Measurements from ENCODE around the gene SLC25A43. TPM values are rescaled to one million over a fixed set of nuclear protein-coding genes. Genes with fewer than 3 reads are reported as not detected.

The SLC25A43 gene
- total and polyA plus RNA-seq, 3 donors from 2014 or later = 3.9 to 6.9 (median 5.8) TPM

GRCh38 chrX:119399772-119400101 is 601 bp downstream of the SLC25A43 start:
- no peaks in the 10 kb centered on the region for H3K27me3 ChIP-seq
- TF ChIP-seq POLR2A (IDR thresholded peaks at IDR 0.05) = no peak
- TF ChIP-seq CTCF (IDR thresholded peaks at IDR 0.05) = no peak
- intact Hi-C loops (cut with DNase I; ENCODE audit: low total_unique reads) = no loop called here
- no peaks in the 10 kb centered on the region for H3K4me1 ChIP-seq
- DNase-seq = no peak
- 19 to 20% methylated on average over 1 to 9 of the region's 12 CpGs for WGBS, 2 donors
- H3K4me3 ChIP-seq = peak overlapping the region; percentile 60 to 65
- H3K27ac ChIP-seq = peak overlapping the region; percentile 39 to 61
- H3K9me3 ChIP-seq = no peaks in the 10 kb centered on the region
- H3K36me3 ChIP-seq (ENCODE audit: low read depth, missing control alignments) = no peaks in the 10 kb centered on the region

- Histone ChIP-seq H3K4me1 (no peaks in the 10 kb centered on the region), H3K9me3 (no peaks in the 10 kb centered on the region), H3K27me3 (no peaks in the 10 kb centered on the region), H3K36me3 (ENCODE audit: low read depth, missing control alignments) (no peaks in the 10 kb centered on the region), H3K4me3 (no peak overlapping the region), H3K27ac (no peak overlapping the region)
- TF ChIP-seq POLR2A (IDR thresholded peaks at IDR 0.05) = no peak
- no peak for TF ChIP-seq CTCF (IDR thresholded peaks at IDR 0.05)
- intact Hi-C loops (cut with DNase I; ENCODE audit: low total_unique reads) = no loop called here
- 82 to 83% methylated on average over 4 of the region's 4 CpGs for WGBS, 2 donors
- no peak for DNase-seq
Observed at GRCh38 chrX:119401569-119401968, 2.4 kb downstream of the SLC25A43 start.

GRCh38 chrX:119402588-119402987 is 3.5 kb downstream of the SLC25A43 start:
- no peak overlapping the region for H3K27ac ChIP-seq
- H3K9me3 ChIP-seq = no peaks in the 10 kb centered on the region
- H3K27me3 ChIP-seq = no peaks in the 10 kb centered on the region
- DNase-seq = no peak
- no peak overlapping the region for H3K4me3 ChIP-seq
- intact Hi-C loops (cut with DNase I; ENCODE audit: low total_unique reads) = no loop called here
- no peaks in the 10 kb centered on the region for H3K36me3 ChIP-seq (ENCODE audit: low read depth, missing control alignments)
- WGBS, 2 donors = 73 to 79% methylated on average over 4 of the region's 4 CpGs
- TF ChIP-seq POLR2A (IDR thresholded peaks at IDR 0.05) = no peak
- no peak for TF ChIP-seq CTCF (IDR thresholded peaks at IDR 0.05)
- H3K4me1 ChIP-seq = no peaks in the 10 kb centered on the region

- no peak for TF ChIP-seq CTCF (IDR thresholded peaks at IDR 0.05)
- TF ChIP-seq POLR2A (IDR thresholded peaks at IDR 0.05) = no peak
- Histone ChIP-seq H3K9me3 (no peaks in the 10 kb centered on the region), H3K4me3 (no peak overlapping the region), H3K27ac (no peak overlapping the region), H3K27me3 (no peaks in the 10 kb centered on the region), H3K4me1 (no peaks in the 10 kb centered on the region), H3K36me3 (ENCODE audit: low read depth, missing control alignments) (no peaks in the 10 kb centered on the region)
- 78 to 100% methylated on average over 1 of the region's 1 CpG for WGBS, 2 donors
- DNase-seq = no peak
- intact Hi-C loops (cut with DNase I; ENCODE audit: low total_unique reads) = no loop called here
Observed at GRCh38 chrX:119406776-119407175, 7.6 kb downstream of the SLC25A43 start.

- Histone ChIP-seq H3K36me3 (ENCODE audit: low read depth, missing control alignments) (no peaks in the 10 kb centered on the region), H3K27ac (no peak overlapping the region), H3K4me1 (no peaks in the 10 kb centered on the region), H3K4me3 (no peak overlapping the region), H3K9me3 (no peaks in the 10 kb centered on the region), H3K27me3 (no peaks in the 10 kb centered on the region)
- TF ChIP-seq CTCF (IDR thresholded peaks at IDR 0.05) (no peak), POLR2A (IDR thresholded peaks at IDR 0.05) (no peak)
- intact Hi-C loops (cut with DNase I; ENCODE audit: low total_unique reads) = no loop called here
- no peak for DNase-seq
- 81 to 93% methylated on average over 7 to 9 of the region's 9 CpGs for WGBS, 2 donors
Observed at GRCh38 chrX:119407681-119408080, 8.5 kb downstream of the SLC25A43 start.
